ENCODE data around the gene SCARF2. TPM values are rescaled to one million over a fixed set of nuclear protein-coding genes. Genes with fewer than 3 reads are reported as not detected.

SCARF2 gene
- total and polyA plus RNA-seq, 2 of the 13 experiments (the other 11 are each of a cell fraction or from before 2014, with no cell fraction given), result 3.3 to 6.2 TPM

- TF ChIP-seq HOXD1 (CRISPR knock-in tag; IDR thresholded peaks at IDR 0.05), result no peak
- TF ChIP-seq ZSCAN9 (CRISPR knock-in tag; IDR thresholded peaks at IDR 0.05; ENCODE audit: borderline replicate concordance), result no peak
- TF ChIP-seq ZNF660 (CRISPR knock-in tag; IDR thresholded peaks at IDR 0.05; ENCODE audit: borderline replicate concordance, low read depth), result no peak
- TF ChIP-seq MAZ (IDR thresholded peaks at IDR 0.05; ENCODE audit: borderline replicate concordance, low read depth, low read length), result no peak
- no peak for TF ChIP-seq MAZ (CRISPR knock-in tag; IDR thresholded peaks at IDR 0.05; ENCODE audit: low read depth)
- no peak for TF ChIP-seq ARID4A (CRISPR knock-in tag; IDR thresholded peaks at IDR 0.05; ENCODE audit: borderline replicate concordance)
- TF ChIP-seq SSRP1 (CRISPR knock-in tag; IDR thresholded peaks at IDR 0.05), result no peak
Measured at GRCh38 chr22:20408891-20409290, 28.7 kb downstream of the SCARF2 start (continued).

GRCh38 chr22:20407829-20408228 lies 29.8 kb downstream of the SCARF2 start:
- H3K9me3 ChIP-seq (ENCODE audit: low read length), result no peaks in the 10 kb centered on the region
- no peaks in the 10 kb centered on the region for H4K20me1 ChIP-seq (ENCODE audit: insufficient read depth, low read length)
- no peak overlapping the region for H2AFZ ChIP-seq (ENCODE audit: low read length)
- ChIA-PET CTCF (ENCODE audit: low intra/inter-chr PET ratio, low total read pairs) (no interaction called here), POLR2A (no interaction called here)
- FAIRE-seq (no peak), ATAC-seq (no peak), DNase-seq (ENCODE audit: low spot score) (no peak)
- no peak for TF ChIP-seq REL (CRISPR knock-in tag; conservative IDR thresholded peaks at IDR 0.05)
- no peak for TF ChIP-seq ZBTB7A (CRISPR knock-in tag; IDR thresholded peaks at IDR 0.05)
- no peak for TF ChIP-seq SIN3B (IDR thresholded peaks at IDR 0.05; ENCODE audit: low read length)
- TF ChIP-seq ZNF556 (CRISPR knock-in tag; IDR thresholded peaks at IDR 0.05; ENCODE audit: borderline replicate concordance), result no peak
- no peak for TF ChIP-seq YEATS4 (CRISPR knock-in tag; IDR thresholded peaks at IDR 0.05; ENCODE audit: borderline replicate concordance)
- TF ChIP-seq ZSCAN30 (CRISPR knock-in tag; IDR thresholded peaks at IDR 0.05), result no peak
- TF ChIP-seq FOXA3 (CRISPR knock-in tag; IDR thresholded peaks at IDR 0.05), result no peak
- TF ChIP-seq RFX5 (IDR thresholded peaks at IDR 0.05; ENCODE audit: low read depth, low read length), result no peak
- no peak for TF ChIP-seq ZFP36 (IDR thresholded peaks at IDR 0.05; ENCODE audit: borderline replicate concordance, low read depth, low read length, partially characterized antibody)
- no peak for TF ChIP-seq ZMAT3 (CRISPR knock-in tag; conservative IDR thresholded peaks at IDR 0.05)
- 100% methylated on average over 3 of the region's 3 CpGs for WGBS (ENCODE audit: low lambda C conversion rate)
- H3K4me2 ChIP-seq (ENCODE audit: low read depth, low read length), result no peak overlapping the region
- no peak overlapping the region for H3K27ac ChIP-seq (ENCODE audit: extremely low read length, insufficient read depth, low read length)
- no peaks in the 10 kb centered on the region; a peak in 1 of 5 replicates for H3K27me3 ChIP-seq (ENCODE audit: control insufficient read depth in 1 of 2, insufficient read depth in 2 of 2, low read length in 2 of 2)
- in situ Hi-C loops (cut with HindIII; ENCODE audit: extremely low pct_ligation_motif_present, low pct_unique_long_range_greater_than_20kb), result no loop called here
- no peak overlapping the region for H3K9ac ChIP-seq (ENCODE audit: insufficient read depth, low read depth, low read length)
- H3K4me1 ChIP-seq (ENCODE audit: insufficient read depth, low read length), result no peaks in the 10 kb centered on the region
- intact Hi-C loops (cut with micrococcal nuclease; ENCODE audit: unreplicated experiment), result no loop called here
- peaks cover 8 to 9% of the 10 kb centered on the region in 2 experiments; a peak in 3 of 5 replicates for H3K36me3 ChIP-seq (replicated peaks in 1 of 2; ENCODE audit: control insufficient read depth in 1 of 2, insufficient read depth in 2 of 2, low read length in 2 of 2)
- no peak overlapping the region for H3K4me3 ChIP-seq (replicated peaks in 1 of 3; ENCODE audit: insufficient read depth in 1 of 3, low read depth in 2 of 3, low read length in 3 of 3)
- BruUV-seq (replicated peaks), result no TSS peak
- no peaks in the 10 kb centered on the region for H3K79me2 ChIP-seq (ENCODE audit: insufficient read depth, low read length)

All from HepG2 (cell line).